ENCODE data around the gene DPYSL5.

DPYSL5 gene

GRCh38 chr2:26846334-26847306, 1.3 kb upstream of the DPYSL5 start:
- DNase-seq = peak; percentile 89

GRCh38 chr2:26847307-26847654, 651 bp upstream of the DPYSL5 start:
- no peak for DNase-seq

GRCh38 chr2:26848336-26849055, 564 bp downstream of the DPYSL5 start:
- peak; percentile 37 for DNase-seq

GRCh38 chr2:26849056-26849999, 1.4 kb downstream of the DPYSL5 start:
- DNase-seq = no peak

- no peak for DNase-seq
These were observed 2.1 kb downstream of the DPYSL5 start for GRCh38 chr2:26850000-26850431.

GRCh38 chr2:26850505-26850904, 2.6 kb downstream of the DPYSL5 start:
- DNase-seq = peak; percentile 15

- DNase-seq = no peak
These were observed 4.7 kb downstream of the DPYSL5 start for GRCh38 chr2:26852405-26853306.

GRCh38 chr2:26853751-26854150, 5.8 kb downstream of the DPYSL5 start:
- no peak for DNase-seq

- DNase-seq = no peak
These were observed 6.4 kb downstream of the DPYSL5 start for GRCh38 chr2:26854283-26854827.

GRCh38 chr2:26855466-26855865, 7.5 kb downstream of the DPYSL5 start:
- no peak for DNase-seq

GRCh38 chr2:26859622-26860021, 11.7 kb downstream of the DPYSL5 start:
- DNase-seq = no peak

GRCh38 chr2:26860211-26860850, 12.4 kb downstream of the DPYSL5 start:
- no peak for DNase-seq

GRCh38 chr2:26861610-26862224, 13.8 kb downstream of the DPYSL5 start:
- no peak for DNase-seq

- no peak for DNase-seq
These were observed 16.3 kb downstream of the DPYSL5 start for GRCh38 chr2:26864226-26864625.

GRCh38 chr2:26864646-26865045, 16.7 kb downstream of the DPYSL5 start:
- no peak for DNase-seq

- DNase-seq = no peak
These were observed 22.7 kb downstream of the DPYSL5 start for GRCh38 chr2:26870585-26871095.

- peak; percentile 25 for DNase-seq
These were observed 25.5 kb downstream of the DPYSL5 start for GRCh38 chr2:26873286-26873983.

GRCh38 chr2:26874514-26874913, 26.6 kb downstream of the DPYSL5 start:
- DNase-seq = no peak

GRCh38 chr2:26875065-26875634, 27.2 kb downstream of the DPYSL5 start:
- DNase-seq = no peak

All from hematopoietic multipotent progenitor cell treated with erythropoietin and hydrocortisone succinate and interleukin-3 and kit ligand, for 4 days (in vitro differentiated cells).